Measurements from ENCODE around the gene SPON1.
"Not testable (repeated sequence)": the region's sequence is repeated elsewhere in the genome, so short reads cannot be mapped to it uniquely, and the experiment has no call there.

The SPON1 gene

DNA sequence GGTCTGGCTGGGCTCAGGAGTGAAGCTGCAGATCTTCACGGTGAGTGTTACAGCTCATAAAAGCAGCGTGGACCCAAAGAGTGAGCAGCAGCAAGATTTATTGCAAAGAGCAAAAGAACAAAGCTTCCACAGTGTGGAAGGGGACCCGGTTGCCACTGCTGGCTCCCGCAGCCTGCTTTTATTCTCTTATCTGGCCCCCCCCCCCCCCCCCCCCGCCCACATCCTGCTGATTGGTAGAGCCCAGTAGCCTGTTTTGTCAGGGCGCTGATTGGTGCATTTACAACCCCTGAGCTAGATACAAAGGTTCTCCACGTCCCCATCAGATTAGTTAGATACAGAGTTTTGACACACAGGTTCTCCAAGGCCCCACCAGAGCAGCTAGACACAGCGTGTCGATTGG lies 128.1 kb downstream of the SPON1 start:
- not testable (repeated sequence) for DNase-seq

DNA sequence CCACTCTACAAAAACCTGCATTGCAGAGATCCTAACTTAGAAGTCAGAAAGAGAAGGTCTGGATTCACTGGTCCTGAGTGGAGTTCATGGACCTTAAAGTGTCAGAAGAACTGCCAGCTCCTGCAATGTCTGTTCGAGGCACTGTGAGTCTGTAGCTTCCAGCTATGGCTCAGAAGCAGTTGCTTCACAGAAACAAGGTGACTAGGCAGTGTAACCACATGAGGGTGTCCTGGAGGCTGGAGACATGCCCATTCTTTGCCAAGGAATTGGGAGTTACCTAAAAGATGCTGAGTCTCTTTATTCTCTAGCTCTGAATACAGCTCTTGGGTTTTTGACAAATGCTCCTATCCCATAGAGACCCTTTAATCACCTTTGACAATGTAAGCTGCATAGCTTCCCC lies 130.5 kb downstream of the SPON1 start:
- no peak for DNase-seq

DNA sequence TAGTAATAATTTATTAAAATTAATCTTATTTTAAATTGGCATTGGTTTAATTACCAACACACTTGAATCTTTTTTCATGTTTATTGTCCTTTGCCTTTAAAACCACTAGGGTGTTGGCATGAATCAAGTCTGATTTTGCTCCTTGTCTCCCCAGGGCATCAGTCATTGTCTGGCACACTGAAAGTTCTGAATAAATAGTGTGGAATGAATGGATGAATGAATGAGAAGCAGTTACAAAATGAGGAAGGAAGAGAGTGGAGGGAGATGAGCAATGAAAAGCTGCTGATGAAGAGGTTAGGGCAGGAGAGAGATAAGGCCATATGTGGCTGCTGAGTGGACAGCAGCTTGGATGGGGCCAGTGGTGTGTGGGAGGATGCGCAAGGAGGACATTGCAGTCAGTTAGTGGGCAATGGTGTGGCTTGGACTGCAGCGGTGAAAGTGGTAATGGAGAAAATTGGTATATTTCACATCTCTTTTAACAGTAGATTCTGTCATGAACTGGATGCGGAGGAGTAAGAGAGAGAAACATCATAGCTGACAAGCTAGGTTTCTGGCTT lies 132.0 kb downstream of the SPON1 start:
- no peak for DNase-seq

DNA sequence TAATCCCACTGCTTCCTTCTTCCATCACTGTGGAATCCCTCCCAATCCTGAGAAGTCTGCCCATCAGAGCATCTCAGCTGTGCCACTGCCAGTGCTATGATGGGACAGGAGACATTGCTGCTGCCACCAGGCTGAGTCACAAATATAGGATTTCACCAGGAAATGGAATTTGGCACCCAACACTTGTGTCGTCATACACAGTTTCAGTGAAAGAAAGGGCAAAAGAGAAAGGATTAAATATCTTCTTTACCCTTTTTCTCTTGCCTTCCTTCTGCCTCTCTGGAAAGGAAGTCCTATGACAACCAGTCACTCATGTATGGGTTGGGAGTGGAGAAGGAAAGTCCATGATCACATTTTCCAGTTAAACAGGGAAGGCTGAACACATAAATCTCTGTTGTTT lies 133.4 kb downstream of the SPON1 start:
- no peak for DNase-seq

DNA sequence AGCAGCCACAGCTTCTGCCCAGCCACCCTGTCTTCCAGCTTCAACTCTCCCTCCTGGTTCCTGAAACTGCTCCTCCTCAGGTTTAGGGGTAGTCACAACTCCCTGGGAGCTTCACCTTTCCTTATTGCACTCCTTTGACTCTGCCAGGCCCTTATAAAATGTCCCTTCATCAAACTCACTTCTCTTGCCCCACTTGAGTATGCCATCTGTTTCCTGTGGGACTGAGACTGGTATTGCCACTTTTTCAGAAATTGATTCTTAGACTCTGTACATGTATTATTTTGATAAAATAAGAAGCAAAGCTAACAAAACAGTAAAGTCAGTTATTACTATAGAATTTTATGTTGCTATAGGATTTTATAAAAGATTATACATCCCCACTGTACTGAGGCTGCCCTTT lies 134.1 kb downstream of the SPON1 start:
- no peak for DNase-seq

DNA sequence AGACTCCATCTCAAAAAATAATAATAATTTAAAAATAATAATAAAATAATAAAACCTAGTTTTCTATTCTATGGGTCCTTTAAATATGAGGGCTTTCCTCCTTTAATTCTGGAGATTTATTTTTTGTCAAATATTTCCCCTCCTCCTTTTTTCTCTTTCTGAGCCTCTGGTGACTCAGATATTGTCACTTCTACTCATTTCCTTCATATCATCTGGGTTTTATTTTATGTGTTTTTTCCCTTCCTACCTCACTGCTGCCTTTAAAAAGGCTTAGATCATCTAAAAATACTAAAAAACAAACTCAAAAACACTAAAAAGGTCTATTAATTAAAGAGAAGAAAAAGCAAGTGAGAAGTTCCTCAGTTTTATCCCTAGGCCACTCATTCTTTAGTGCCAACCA lies 138.9 kb downstream of the SPON1 start:
- no peak for DNase-seq

DNA sequence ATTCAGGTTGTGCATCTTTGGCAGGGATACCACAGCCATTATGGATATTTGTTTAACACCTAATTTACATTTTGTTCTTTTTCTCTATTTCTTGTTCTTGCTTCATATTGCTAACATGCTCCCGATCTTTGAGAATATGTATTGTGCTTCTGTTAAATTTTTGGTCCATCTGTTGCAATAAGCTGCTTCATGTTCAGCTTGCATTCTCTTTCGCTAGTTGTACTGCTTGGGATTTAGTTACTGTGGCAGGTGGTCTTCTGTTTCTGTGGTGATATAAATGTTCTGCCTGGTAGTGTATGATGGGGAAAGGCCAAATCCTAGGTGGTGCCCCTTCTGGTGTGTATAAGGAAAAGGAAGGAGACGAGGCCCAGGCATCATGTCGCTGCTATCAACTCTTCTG lies 140.2 kb downstream of the SPON1 start:
- DNase-seq = no peak

DNA sequence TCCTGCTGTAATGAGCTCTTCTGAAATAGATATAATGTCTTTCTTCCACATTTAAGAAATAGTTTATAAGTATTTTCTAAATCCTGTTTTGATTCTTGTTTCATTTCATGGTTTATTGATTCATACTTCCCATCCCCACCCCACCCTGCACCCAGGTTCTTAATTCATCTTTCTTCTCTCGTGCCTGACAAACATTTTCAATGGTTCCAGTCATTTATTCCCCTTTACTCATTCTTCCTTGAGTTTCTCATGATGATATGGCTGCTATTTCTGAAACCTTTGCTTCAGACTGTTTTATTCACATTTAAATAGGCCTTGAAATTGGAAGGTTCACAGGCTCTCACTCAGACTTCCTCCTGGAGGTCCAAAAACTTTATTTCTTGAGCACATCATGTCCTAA lies 142.9 kb downstream of the SPON1 start:
- no peak for DNase-seq

DNA sequence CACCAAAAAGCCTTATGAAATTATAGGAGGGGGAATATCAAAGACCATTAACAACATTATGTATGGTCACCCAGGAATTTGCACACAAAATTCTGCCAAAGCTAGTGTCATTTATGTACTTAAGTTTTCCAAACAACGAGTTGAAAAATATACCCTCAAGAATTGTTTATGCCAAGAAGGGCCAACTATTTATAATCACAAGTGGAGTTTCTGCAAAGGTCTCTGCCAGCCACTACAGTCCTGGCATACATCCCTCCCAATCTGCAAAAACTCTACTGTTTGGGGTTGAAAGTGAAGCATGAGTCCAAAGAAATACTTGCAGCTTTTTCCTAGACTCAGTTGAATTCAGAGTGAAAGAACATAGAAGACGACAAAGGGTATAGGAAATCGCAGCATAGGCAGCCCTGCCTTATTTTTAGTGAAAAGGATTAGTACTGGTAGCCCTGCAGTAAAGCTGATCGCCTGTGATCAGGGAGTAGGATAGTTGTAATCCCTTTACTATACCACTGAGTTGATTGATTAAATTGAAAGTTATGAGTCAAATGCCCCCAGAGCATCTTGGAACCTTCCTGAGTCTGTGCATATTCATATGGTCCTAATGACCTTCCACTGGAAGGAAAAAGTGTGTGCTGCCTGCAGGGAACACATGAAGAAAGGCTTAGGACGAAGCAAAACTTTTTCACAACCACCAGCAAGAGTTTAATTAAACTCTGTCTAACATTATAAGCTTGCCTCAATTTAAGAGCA lies 144.0 kb downstream of the SPON1 start:
- no peak for DNase-seq

DNA sequence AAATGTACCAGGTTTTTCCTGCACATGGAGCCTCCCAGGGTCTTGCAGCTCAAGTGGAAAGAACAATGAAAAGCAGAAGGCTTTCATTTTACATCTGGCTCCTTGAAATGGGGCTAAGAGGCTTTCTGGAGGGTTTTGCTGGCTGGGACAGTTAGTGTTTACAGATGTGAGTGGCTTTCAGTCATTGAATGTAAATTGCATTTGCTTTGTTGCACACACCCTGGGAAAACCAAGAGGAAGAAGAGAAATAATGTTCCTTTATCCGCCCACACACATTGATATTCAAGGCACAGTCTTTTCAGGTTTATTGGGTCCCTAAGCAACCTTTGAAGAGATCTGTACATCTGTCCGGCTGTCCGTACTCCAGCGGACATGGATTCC lies 144.5 kb downstream of the SPON1 start:
- no peak for DNase-seq

DNA sequence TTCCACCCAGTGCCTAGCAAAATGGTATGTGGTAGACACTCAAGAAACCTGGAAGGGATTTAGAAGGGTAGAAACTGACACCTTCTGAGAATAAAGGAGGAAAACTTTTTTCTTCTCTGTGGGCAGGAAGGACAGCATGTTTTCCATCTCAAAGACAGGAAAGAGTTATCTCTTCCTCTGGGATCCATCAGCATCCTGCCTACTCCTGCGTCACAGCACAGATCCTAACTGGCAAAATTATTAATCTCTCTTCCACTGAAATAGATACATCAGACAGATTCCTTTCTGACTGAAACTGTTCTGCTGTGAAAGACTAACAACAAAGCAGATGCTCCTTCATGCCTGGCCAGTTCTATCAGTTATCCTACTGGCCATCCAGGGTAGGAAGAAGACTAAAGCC lies 147.2 kb downstream of the SPON1 start:
- no peak for DNase-seq

DNA sequence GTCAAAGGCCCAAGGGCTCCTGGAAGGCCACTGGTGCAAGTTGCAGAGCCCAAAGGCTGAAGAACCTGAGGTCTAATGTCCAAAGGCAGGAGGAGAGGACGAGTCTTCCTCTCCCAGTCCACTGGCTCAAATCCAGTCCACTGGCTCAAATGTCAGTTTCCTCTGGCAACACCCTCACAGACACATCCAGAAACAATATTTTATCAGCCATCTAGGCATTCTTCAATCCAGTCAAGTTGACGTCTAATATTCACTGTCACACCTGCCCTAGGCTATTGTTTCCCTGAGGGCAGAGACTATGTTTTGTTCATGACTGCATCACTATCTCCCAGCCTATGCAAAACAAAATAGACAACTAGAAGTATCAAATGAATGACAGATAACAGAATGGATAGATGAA lies 148.1 kb downstream of the SPON1 start:
- no peak for DNase-seq

DNA sequence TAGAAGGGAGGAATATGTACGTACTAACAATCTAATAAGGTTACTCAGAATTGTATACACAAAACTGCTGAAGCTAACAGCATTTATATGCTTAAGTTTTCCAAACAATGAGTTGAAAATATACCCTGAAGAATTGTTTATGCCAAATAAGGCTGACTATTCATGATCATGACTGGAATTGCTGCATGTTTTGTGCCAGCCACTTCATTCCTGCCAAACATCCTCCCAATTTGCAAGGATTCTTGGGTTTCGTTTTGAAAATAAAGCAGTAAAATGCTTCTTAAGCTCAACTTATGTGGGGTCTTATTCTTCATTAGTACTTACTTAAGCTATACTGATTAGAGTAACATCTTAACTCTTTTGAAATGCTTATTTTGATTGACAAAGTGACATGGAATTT lies 149.0 kb downstream of the SPON1 start:
- no peak for DNase-seq

DNA sequence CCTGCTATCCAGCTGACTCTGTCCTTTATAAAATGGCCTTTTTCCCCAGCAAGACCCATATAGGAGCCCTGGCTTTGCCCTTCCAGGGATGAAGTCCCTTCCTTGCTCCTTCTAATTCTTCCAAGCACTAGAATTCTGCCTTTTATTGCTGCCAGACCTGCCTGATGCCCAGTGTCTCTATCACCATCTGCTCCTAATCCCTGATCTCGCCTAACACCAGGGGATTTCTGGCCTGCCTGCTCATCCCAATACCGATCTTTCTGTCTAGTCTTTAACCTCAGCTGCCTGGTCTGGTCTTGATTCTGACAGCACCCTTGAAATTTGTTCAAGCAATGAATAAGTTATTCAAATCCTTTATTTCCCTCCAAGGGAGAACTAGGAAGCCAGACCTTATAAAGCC lies 150.2 kb downstream of the SPON1 start:
- DNase-seq = no peak

DNA sequence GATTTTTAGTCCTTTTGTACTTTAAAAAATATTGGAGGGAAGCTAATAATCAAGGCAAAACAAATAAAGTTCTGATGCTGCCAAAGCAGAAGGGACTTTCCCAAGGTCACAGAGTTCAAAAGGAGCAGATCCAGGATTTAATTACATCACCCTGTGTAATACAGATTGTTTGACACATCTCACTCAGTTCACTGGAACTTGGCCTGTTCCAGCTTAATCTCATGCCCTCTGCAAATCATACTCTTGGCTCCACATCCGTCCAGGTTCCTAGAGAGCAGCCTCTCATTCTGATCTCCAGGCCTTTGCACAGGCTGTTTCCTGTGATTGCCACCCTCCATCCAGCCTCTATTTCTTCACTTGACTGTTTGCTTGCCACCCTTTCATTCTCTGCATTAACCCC lies 151.7 kb downstream of the SPON1 start:
- no peak for DNase-seq

DNA sequence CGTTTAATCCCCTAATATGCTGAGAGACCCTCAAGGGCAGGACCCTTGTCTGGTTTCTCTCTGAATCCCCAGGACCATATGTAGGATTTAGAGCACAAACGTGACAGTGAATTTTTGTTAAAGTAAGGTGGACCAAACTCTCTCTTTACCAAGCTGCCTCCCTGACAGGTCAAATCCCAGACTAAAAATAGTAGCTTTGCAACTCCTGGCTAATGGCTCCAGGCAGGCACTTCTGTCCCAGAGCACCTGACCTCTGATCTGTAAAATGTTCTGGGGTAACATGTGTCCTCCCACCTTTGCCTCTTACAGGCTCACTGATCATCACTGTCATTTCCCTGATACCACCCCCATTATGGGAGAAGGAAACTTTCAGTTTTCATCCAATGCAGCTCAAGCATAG lies 152.3 kb downstream of the SPON1 start:
- DNase-seq = no peak

DNA sequence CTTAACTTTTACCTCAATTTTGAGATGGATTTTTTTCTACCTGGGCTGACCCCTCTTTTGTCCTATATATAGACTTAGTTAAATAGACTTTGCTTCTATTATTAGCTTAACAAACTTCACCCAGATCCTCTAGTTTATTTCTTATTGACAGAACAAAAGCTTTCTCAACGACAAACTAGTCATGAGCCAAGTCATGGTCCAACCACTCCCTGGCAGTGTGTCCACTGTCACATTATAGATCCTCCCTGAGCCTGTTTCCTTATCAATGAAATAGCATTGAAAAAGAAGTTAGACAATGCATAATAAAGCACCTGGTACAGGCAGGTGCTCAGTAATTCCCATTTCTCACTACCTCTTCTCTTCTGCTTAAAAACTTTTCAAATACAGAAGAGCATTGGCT lies 155.1 kb downstream of the SPON1 start:
- DNase-seq = no peak

DNA sequence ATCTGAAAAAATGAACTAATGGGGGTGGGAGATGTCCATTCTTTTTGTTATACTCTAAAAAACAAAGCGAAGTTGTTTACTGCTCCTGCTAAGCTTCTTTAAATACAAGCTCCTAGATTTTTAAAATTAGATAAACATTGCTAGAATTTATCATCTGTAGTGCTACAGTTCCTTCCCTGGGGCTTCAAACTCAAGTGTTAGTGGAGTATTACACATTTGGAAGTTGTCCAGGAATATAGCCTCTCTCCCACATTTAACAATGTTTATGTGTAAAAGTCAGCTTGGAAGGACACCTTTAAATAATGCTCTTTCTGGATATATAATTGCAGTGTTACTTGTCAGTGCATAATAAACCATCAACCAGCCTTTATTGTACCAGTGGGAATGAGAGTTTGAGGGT lies 155.5 kb downstream of the SPON1 start:
- DNase-seq = no peak

DNA sequence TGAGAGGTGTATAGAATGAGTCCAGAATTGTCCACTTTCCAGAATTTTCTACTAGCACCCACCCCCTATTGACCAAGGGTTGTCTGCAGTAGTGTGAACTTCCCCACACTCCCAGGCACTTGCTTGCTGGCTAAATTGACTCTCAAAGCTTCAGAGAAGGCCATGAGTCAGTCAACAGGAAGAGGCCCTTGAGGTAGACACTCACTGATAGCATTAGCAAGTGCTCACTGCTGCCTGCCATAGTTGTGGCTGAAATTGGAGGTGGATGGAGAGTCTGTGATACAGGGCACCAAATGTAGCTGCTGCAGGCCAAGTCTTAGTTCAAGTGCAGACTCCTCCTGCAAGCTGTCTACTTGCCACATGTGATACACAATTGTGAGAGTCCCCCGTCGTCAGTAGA lies 156.8 kb downstream of the SPON1 start:
- no peak for DNase-seq

DNA sequence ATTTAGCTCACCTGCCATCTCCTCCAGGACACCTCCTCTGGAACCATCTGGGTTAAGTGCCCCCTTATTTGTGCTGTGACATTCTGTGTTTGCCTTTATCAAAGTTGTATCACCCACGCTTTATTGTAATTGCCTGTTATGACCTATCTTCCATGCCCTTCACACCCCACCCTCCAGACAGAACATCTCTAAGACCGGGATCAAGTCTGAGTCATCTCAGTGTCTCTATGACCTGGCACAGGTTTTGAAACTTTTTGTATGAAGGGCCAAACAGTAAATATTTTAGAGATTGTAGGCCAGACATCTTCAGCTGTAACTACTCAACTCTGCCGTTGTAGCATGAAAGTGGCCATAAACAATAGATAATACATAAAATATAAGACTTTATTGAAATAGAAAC lies 161.8 kb downstream of the SPON1 start:
- DNase-seq = no peak

DNA sequence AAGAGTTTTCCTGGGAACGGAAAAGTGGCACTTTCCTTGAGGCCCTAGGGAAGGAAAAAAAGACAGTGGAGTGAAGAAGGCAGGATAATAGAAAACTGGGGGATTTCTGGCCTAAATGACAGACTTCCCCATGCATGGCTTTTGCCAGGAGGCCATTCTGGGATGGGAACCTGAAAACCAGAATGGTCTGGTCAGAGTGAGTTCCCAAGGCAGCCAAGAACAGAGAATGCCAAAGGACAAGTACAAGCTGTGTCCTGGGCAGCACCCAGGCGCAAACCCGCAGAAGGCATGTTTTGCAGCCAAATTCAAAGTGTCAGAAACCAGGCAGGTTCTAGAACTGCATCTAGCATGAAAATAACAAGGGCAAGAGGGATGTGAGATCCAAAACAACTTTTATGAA lies 162.4 kb downstream of the SPON1 start:
- no peak for DNase-seq

DNA sequence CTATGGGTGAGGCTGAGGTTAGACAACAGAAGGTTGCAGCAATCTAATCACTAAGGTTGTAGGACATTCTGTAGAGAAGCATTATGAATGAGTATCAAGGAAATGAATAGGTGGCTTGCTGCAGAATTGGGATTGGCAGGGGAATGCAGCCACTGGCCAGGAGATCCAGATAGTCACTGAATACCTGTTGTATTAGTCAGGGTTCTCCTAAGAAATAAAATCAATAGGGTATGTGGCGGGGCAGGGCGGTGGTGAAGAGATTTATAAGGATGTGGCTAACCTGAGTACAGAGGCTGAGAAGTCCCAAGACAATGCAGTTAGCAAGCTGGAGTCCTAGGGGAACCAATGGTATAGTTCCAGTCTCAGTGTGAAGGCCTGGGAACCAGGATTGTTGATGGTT lies 163.0 kb downstream of the SPON1 start:
- DNase-seq = no peak

DNA sequence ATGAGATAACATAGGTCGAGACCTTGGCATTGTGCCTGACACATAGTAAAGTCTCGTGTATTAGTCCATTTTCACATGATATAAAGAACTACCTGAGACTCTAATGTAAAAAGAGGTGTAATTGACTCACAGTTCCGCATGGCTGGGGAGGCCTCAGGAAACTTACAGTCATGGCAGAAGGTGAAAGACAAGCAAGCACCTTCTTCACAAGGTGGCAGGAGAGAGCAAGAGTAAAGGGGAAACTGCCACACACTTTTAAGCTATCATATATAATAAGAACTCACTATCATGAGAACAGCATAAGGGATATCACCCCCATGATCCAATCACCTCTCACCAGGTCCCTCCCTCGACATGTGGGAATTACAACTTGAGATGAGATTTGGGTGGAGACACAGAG lies 165.2 kb downstream of the SPON1 start:
- DNase-seq = no peak

DNA sequence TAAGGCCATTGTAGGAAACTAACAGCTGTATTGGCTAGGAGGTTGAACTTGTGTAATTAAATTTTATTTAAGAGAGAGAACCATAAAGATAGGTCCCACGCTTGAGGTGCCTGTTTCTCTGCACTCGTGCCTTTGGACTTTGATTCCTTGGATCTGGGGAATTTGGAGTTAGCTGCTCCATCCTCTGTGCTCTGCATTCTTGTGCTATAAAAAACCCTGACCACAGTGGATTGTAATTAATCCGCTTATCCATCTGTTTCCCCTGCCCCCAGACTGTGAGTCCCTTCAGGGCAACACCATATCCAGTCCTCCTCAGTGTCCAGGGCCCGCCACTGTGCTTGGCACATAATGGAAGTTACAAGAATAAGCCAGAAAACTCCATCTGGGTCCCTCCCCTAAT lies 169.8 kb downstream of the SPON1 start:
- no peak for DNase-seq

DNA sequence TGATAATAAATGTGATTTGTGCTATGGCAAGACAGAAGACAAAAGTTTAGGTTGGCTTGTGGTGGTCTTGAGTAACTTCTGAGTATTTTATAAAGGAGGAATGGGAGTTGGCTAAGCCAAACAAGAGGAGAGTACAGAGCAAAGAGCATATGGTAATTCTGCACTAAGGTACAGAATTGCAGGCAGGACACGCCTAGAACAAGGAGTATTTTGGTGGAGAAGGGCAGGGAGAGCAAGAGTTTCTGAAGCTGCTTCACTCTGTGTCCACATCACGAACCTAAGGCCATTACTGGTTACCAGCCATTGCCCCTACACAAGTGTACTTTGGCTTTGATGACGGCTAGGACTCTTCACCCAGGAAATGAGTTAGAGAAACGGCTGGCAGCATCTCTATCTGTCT lies 170.9 kb downstream of the SPON1 start:
- DNase-seq = no peak

Measured in GF-D8 (cell line).